Liver (tissue), 9 donors: ENCODE data around the gene RFX4. TPM values are rescaled to one million over a fixed set of nuclear protein-coding genes. Genes with fewer than 3 reads are reported as not detected.

Experiments used
- DNase-seq: peaks from one replicate; pipeline ENCODE4 v3.0.0-alpha.2; 2017; ENCODE audit warnings: low spot score
- H3K27ac ChIP-seq, 2 donors: one replicate each; pipeline ENCODE4 v1.7.0; 2013; ENCODE audit warnings: inconsistent platforms in 2 of 2, low read length in 2 of 2, control low read depth in 1 of 2, low read depth in 1 of 2, mild to moderate bottlenecking in 1 of 2
- H3K27me3 ChIP-seq, 4 donors: one replicate each; pipeline versions ENCODE4 v1.6.1 to v1.7.0; 2013; ENCODE audit warnings: low read length in 3 of 4, inconsistent platforms in 1 of 4, mild to moderate bottlenecking in 1 of 4, moderate library complexity in 1 of 4; ENCODE audit not compliant: control insufficient read depth in 4 of 4, insufficient read depth in 4 of 4
- H3K36me3 ChIP-seq, 4 donors: one replicate each; pipeline versions ENCODE4 v1.6.1 to v1.7.0; 2013; ENCODE audit warnings: low read length in 3 of 4, mild to moderate bottlenecking in 3 of 4, low read depth in 1 of 4, moderate library complexity in 1 of 4; ENCODE audit not compliant: control insufficient read depth in 4 of 4, insufficient read depth in 3 of 4
- H3K4me1 ChIP-seq, 4 donors: one replicate each; pipeline versions ENCODE4 v1.6.1 to v1.7.0; 2013; ENCODE audit warnings: low read length in 3 of 4, mild to moderate bottlenecking in 3 of 4, moderate library complexity in 1 of 4; ENCODE audit not compliant: control insufficient read depth in 4 of 4, insufficient read depth in 4 of 4
- H3K4me3 ChIP-seq, 3 donors: one replicate each; pipeline versions ENCODE4 v1.6.1 to v1.7.0; 2013; ENCODE audit warnings: low read length in 3 of 3, control low read depth in 1 of 3, low read depth in 1 of 3, mild to moderate bottlenecking in 1 of 3
- H3K9ac ChIP-seq, 2 donors: one replicate each; pipeline ENCODE4 v1.7.0; 2013; ENCODE audit warnings: low read length in 2 of 2, mild to moderate bottlenecking in 2 of 2, moderate library complexity in 2 of 2, control low read depth in 1 of 2, low read depth in 1 of 2
- H3K9me3 ChIP-seq, 4 donors: one replicate each; pipeline versions ENCODE4 v1.6.1 to v1.7.0; 2013; ENCODE audit warnings: low read length in 3 of 4; ENCODE audit not compliant: control insufficient read depth in 4 of 4
- ATF3 ChIP-seq: IDR thresholded peaks from 2 replicates; pipeline ENCODE4 v1.6.1; 2016; ENCODE audit warnings: antibody characterized with exemption
- CTCF ChIP-seq: fragments of 150-350 bp; IDR thresholded peaks from 2 replicates; pipeline ENCODE4 v1.5.1; 2017; ENCODE audit warnings: improper control_type of control experiment, low read depth, low read length; ENCODE audit not compliant: missing input control
- EGR1 ChIP-seq, 2 donors: IDR thresholded peaks; 2 replicates each; pipeline ENCODE4 v1.6.1; 2016 to 2018; ENCODE audit warnings: antibody characterized with exemption in 2 of 2, low read depth in 2 of 2
- FOXA1 ChIP-seq: IDR thresholded peaks from 2 replicates; pipeline ENCODE4 v1.6.1; 2016; ENCODE audit warnings: antibody characterized with exemption
- FOXA2 ChIP-seq: IDR thresholded peaks from 2 replicates; pipeline ENCODE4 v1.6.1; 2016; ENCODE audit warnings: antibody characterized with exemption
- GABPA ChIP-seq, 2 donors: IDR thresholded peaks in 1 of 2; conservative IDR thresholded peaks in 1 of 2; 2 replicates each; pipeline ENCODE4 v1.6.1; 2016; ENCODE audit warnings: antibody characterized with exemption in 2 of 2, mild to moderate bottlenecking in 1 of 2, moderate library complexity in 1 of 2
- HNF4G ChIP-seq: IDR thresholded peaks from 2 replicates; pipeline ENCODE4 v1.6.1; 2016; ENCODE audit warnings: antibody characterized with exemption
- JUND ChIP-seq, 2 donors: IDR thresholded peaks; 2 replicates each; pipeline ENCODE4 v1.6.1; 2016; ENCODE audit warnings: antibody characterized with exemption in 2 of 2
- MAX ChIP-seq: IDR thresholded peaks from 2 replicates; pipeline ENCODE4 v1.6.1; 2016; ENCODE audit warnings: antibody characterized with exemption
- NR2F2 ChIP-seq: IDR thresholded peaks from 2 replicates; pipeline ENCODE4 v1.6.1; 2016; ENCODE audit warnings: antibody characterized with exemption
- RAD21 ChIP-seq, 2 donors: IDR thresholded peaks; 2 replicates each; pipeline ENCODE4 v1.6.1; 2016; ENCODE audit warnings: antibody characterized with exemption in 2 of 2, mild to moderate bottlenecking in 2 of 2
- REST ChIP-seq: IDR thresholded peaks from 2 replicates; pipeline ENCODE4 v1.6.1; 2016; ENCODE audit warnings: antibody characterized with exemption, mild to moderate bottlenecking
- RXRA ChIP-seq, 2 donors: IDR thresholded peaks; 2 replicates each; pipeline ENCODE4 v1.6.1; 2017 to 2018; ENCODE audit warnings: antibody characterized with exemption in 2 of 2, mild to moderate bottlenecking in 1 of 2
- SP1 ChIP-seq: IDR thresholded peaks from 2 replicates; pipeline ENCODE4 v1.6.1; 2018; ENCODE audit warnings: antibody characterized with exemption, mild to moderate bottlenecking
- TAF1 ChIP-seq: conservative IDR thresholded peaks from 2 replicates; pipeline ENCODE4 v1.6.1; 2016; ENCODE audit warnings: antibody characterized with exemption, mild to moderate bottlenecking
- YY1 ChIP-seq: IDR thresholded peaks from 2 replicates; pipeline ENCODE4 v1.6.1; 2016; ENCODE audit warnings: antibody characterized with exemption, mild to moderate bottlenecking
- WGBS: extraction: QIAGEN DNeasy Blood & Tissue Kit; methylation state at CpG from one replicate; pipeline ENCODE4 v1.1.7; 2013; 5-methylcytosine and 5-hydroxymethylcytosine counted together
- polyA plus RNA-seq, 2 donors: library from polyadenylated mRNA; stranded (reverse) in 1 of 2; unstranded in 1 of 2; fragments of 200-250 nt in 1 of 2; fragments of >200 nt in 1 of 2; fragmentation: Nextera tagmentation in 1 of 2; extraction: Ambion mirVana in 1 of 2; gene quantifications; one replicate each; pipeline versions ENCODE4 v1.2.1 to v1.2.3, GENCODE V29; 2013 to 2015
- total RNA-seq, 2 donors: library from RNA; depleted of rRNA; stranded (reverse); fragments of >200 nt; gene quantifications; one replicate each; pipeline ENCODE4 v1.2.3, GENCODE V29; 2014
- donor health status: healthy.
- donor health status: healthy.
- donor health status: healthy.
- donor health status: healthy.
- donor health status: healthy.

RFX4 gene
- total and polyA plus RNA-seq, 4 donors, result not detected

- TF ChIP-seq REST (no peak), NR2F2 (no peak)
These were observed 72.8 kb downstream of the RFX4 start (continued) for GRCh38 chr12:106655577-106655976.

- Histone ChIP-seq H3K27me3 (peaks cover 0 to 1% (median 0%) of the 10 kb centered on the region in 4 donors), H3K9me3 (peaks cover 4 to 12% (median 9%) of the 10 kb centered on the region in 4 donors), H3K9ac (no peak overlapping the region), H3K27ac (no peak overlapping the region), H3K4me3 (no peak overlapping the region), H3K4me1 (no peaks in the 10 kb centered on the region), H3K36me3 (no peaks in the 10 kb centered on the region)
- DNase-seq, result no peak
- peak; percentile 41 to 47 for TF ChIP-seq RXRA (IDR thresholded peaks at IDR 0.05)
- no peak for TF ChIP-seq TAF1
- 65% methylated on average over 3 of the region's 3 CpGs for WGBS
These were observed 74.7 kb downstream of the RFX4 start for GRCh38 chr12:106657488-106657887.

GRCh38 chr12:106663385-106663784 is 80.6 kb downstream of the RFX4 start:
- no peak overlapping the region for H3K4me3 ChIP-seq
- TF ChIP-seq GABPA (IDR thresholded peaks at IDR 0.05 in 1 of 2, conservative IDR thresholded peaks at IDR 0.05 in 1 of 2) (no peak), FOXA1 (no peak), RAD21 (IDR thresholded peaks at IDR 0.05) (no peak), FOXA2 (no peak), REST (no peak), SP1 (no peak), JUND (IDR thresholded peaks at IDR 0.05) (no peak), TAF1 (no peak), YY1 (no peak), HNF4G (no peak), MAX (no peak), RXRA (IDR thresholded peaks at IDR 0.05) (no peak), EGR1 (IDR thresholded peaks at IDR 0.05; ENCODE audit: low read depth in 2 of 2) (no peak), CTCF (no peak), ATF3 (no peak), NR2F2 (no peak)
- no peak overlapping the region for H3K9ac ChIP-seq
- WGBS, result 55% methylated on average over 2 of the region's 2 CpGs
- H3K9me3 ChIP-seq, result peaks cover 4 to 24% (median 19%) of the 10 kb centered on the region in 4 donors
- DNase-seq, result no peak
- H3K27me3 ChIP-seq, result no peaks in the 10 kb centered on the region
- no peaks in the 10 kb centered on the region for H3K4me1 ChIP-seq
- no peak overlapping the region for H3K27ac ChIP-seq
- H3K36me3 ChIP-seq, result no peaks in the 10 kb centered on the region
